Activated naive CD8-positive, alpha-beta T cell treated with anti-CD3 and anti-CD28 coated beads for 36 hours (primary cell): ENCODE results near the gene FASTK. TPM values are rescaled to one million over a fixed set of nuclear protein-coding genes. Genes with fewer than 3 reads are reported as not detected.
A peak's percentile ranks its signal among the peaks of the same experiment; 100 is the strongest.

Experiments
- DNase-seq: peaks from one replicate; pipeline ENCODE4 v3.0.0; 2021
- H3K27ac Mint-ChIP-seq: one replicate; pipeline ENCODE4 v1.8.0; 2022; ENCODE audit warnings: mild to moderate bottlenecking, moderate library complexity, mixed read lengths
- H3K27me3 Mint-ChIP-seq: one replicate; pipeline ENCODE4 v1.8.0; 2022; ENCODE audit warnings: mild to moderate bottlenecking, mixed read lengths
- H3K36me3 Mint-ChIP-seq: one replicate; pipeline ENCODE4 v1.8.0; 2021; ENCODE audit warnings: mild to moderate bottlenecking, mixed read lengths
- H3K4me1 Mint-ChIP-seq: one replicate; pipeline ENCODE4 v1.8.0; 2021; ENCODE audit warnings: mixed read lengths
- H3K4me3 Mint-ChIP-seq: one replicate; pipeline ENCODE4 v1.8.0; 2022; ENCODE audit warnings: mild to moderate bottlenecking, moderate library complexity, mixed read lengths
- H3K9me3 Mint-ChIP-seq: one replicate; pipeline ENCODE4 v1.8.0; 2022; ENCODE audit warnings: mixed read lengths
- total RNA-seq, 2 experiments: library from RNA; stranded (reverse); gene quantifications; one replicate each; pipeline ENCODE4 v1.2.3, GENCODE V29; 2021

The FASTK gene
- total RNA-seq, 2 experiments from 2014 or later = 65.9 to 68.7 TPM

DNA sequence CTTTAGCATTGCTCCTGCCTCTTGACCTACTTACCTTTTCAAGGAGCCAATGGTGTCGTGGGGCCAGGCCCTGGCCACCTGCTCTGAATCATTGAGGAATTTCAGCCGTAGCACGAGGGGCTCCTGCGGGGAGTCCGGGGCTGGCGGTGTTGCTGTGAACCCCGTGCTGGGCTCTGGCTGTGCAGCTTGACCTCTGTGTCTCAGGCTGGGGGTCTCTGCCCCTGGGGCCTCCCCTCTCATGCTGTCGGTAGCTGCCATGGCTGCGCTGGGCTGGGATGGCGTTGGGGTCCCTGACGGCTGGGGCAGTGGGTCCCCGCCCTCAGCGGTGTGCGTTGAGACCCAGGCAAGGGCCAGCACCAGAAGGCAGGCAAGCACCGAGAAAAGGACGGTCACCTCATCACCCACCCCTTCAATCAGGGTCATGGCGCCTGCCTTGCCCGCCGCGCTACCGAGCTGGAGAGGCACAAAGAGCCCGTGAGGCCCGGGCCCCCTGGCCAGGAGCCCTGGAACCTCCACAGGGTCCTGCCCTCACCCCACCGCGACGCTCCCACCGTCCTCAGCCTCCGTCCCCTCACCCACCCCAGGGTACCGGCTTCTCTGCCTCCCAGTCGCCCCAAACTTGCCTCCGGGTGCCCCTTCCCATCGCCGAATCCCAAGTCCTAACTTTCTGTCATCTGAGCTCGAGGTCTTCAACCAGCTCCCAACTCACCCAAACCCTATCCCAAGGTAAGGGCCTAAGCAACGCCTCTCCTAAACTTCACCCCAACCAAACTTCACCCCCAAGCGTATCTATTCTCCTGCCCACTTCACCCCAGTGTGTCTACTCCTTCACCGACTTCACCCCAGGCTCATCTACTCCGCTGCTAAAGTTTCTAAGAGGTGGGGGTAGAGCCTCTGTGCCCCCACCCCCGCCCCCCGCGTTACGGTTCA is 1.8 kb upstream of the FASTK start:
- peaks cover 17% of the 10 kb centered on the region for H3K27me3 Mint-ChIP-seq
- H3K9me3 Mint-ChIP-seq = no peaks in the 10 kb centered on the region
- DNase-seq = no peak
- H3K27ac Mint-ChIP-seq = peak overlapping the region; percentile 91
- peaks cover 34% of the 10 kb centered on the region for H3K4me1 Mint-ChIP-seq
- peaks cover 10% of the 10 kb centered on the region for H3K36me3 Mint-ChIP-seq
- H3K4me3 Mint-ChIP-seq = peak overlapping the region; percentile 99

- Mint-ChIP-seq H3K27me3 (peaks cover 17% of the 10 kb centered on the region), H3K4me3 (peak overlapping the region; percentile 99), H3K36me3 (peaks cover 10% of the 10 kb centered on the region), H3K27ac (peak overlapping the region; percentile 63), H3K9me3 (no peaks in the 10 kb centered on the region), H3K4me1 (peaks cover 34% of the 10 kb centered on the region)
- DNase-seq = no peak
Measured at GRCh38 chr7:151081170-151082101, 827 bp upstream of the FASTK start.

- DNase-seq = no peak
- peaks cover 26% of the 10 kb centered on the region for H3K4me1 Mint-ChIP-seq
- peaks cover 15% of the 10 kb centered on the region for H3K36me3 Mint-ChIP-seq
- H3K27me3 Mint-ChIP-seq = peaks cover 7% of the 10 kb centered on the region
- H3K4me3 Mint-ChIP-seq = peak overlapping the region; percentile 87
- H3K27ac Mint-ChIP-seq = peak overlapping the region; percentile 68
- H3K9me3 Mint-ChIP-seq = no peaks in the 10 kb centered on the region
Measured at GRCh38 chr7:151080067-151080521, 515 bp downstream of the FASTK start.

DNA sequence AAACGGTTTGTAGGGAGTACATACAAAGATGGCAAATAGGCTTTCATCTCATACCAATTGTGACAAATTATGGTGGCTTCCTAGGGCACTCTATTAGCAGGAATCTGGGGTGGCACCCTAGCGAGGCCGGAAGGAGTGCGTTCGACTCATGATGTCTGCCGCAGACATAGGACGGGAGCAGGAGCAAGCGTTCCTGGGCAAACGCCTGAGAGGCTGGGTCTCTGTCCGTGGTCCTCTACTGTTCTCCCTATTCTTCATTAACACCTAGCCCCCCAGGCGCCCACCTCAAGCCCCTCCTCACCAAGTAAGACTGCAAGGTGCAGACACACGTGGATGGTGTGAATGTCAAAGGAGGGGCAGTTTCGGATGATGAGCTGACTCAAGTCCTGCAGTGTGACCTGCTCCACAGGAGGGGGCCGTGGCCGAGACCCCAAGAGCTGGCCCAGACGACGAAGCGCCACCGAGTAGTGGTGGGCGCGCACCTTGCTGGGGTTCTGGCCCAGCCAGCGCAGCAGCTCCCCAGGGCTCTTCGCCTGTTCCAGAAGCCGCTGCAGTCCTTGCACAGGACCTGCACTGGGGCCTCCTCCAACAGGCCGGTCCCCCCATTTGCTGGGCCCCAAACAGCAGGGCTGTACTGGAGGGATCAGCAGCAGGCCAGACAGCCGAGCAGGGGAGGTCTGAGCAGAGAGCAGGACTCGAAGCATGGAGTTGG is 1.3 kb downstream of the FASTK start:
- Mint-ChIP-seq H3K27ac (peak overlapping the region; percentile 68), H3K4me1 (peaks cover 22% of the 10 kb centered on the region), H3K36me3 (peaks cover 15% of the 10 kb centered on the region), H3K27me3 (peaks cover under 1% of the 10 kb centered on the region), H3K4me3 (peak overlapping the region; percentile 87), H3K9me3 (no peaks in the 10 kb centered on the region)
- no peak for DNase-seq

GRCh38 chr7:151078233-151079040 is 2.2 kb downstream of the FASTK start:
- H3K4me1 Mint-ChIP-seq = peaks cover 20% of the 10 kb centered on the region
- H3K4me3 Mint-ChIP-seq = peak overlapping the region; percentile 87
- no peak for DNase-seq
- H3K27me3 Mint-ChIP-seq = no peaks in the 10 kb centered on the region
- no peaks in the 10 kb centered on the region for H3K9me3 Mint-ChIP-seq
- H3K27ac Mint-ChIP-seq = peak overlapping the region; percentile 44
- H3K36me3 Mint-ChIP-seq = peaks cover 15% of the 10 kb centered on the region

- peak overlapping the region; percentile 16 for H3K4me3 Mint-ChIP-seq
- peaks cover 15% of the 10 kb centered on the region for H3K36me3 Mint-ChIP-seq
- no peak for DNase-seq
- peak overlapping the region; percentile 44 for H3K27ac Mint-ChIP-seq
- H3K27me3 Mint-ChIP-seq = no peaks in the 10 kb centered on the region
- H3K9me3 Mint-ChIP-seq = no peaks in the 10 kb centered on the region
- peaks cover 18% of the 10 kb centered on the region for H3K4me1 Mint-ChIP-seq
Measured at GRCh38 chr7:151077705-151078232, 2.8 kb downstream of the FASTK start.

GRCh38 chr7:151076863-151077704 is 3.5 kb downstream of the FASTK start:
- Mint-ChIP-seq H3K27me3 (no peaks in the 10 kb centered on the region), H3K4me3 (no peak overlapping the region)
- DNase-seq = peak; percentile 35

GRCh38 chr7:151075978-151076426 is 4.6 kb downstream of the FASTK start:
- no peak for DNase-seq
- peaks cover 15% of the 10 kb centered on the region for H3K36me3 Mint-ChIP-seq
- no peaks in the 10 kb centered on the region for H3K9me3 Mint-ChIP-seq
- peaks cover 11% of the 10 kb centered on the region for H3K4me1 Mint-ChIP-seq
- no peaks in the 10 kb centered on the region for H3K27me3 Mint-ChIP-seq
- H3K4me3 Mint-ChIP-seq = peak overlapping the region; percentile 47
- H3K27ac Mint-ChIP-seq = no peak overlapping the region

More at GRCh38 chr7:151076863-151077704, 3.5 kb downstream of the FASTK start:
- Mint-ChIP-seq H3K4me1 (peaks cover 16% of the 10 kb centered on the region), H3K9me3 (no peaks in the 10 kb centered on the region), H3K36me3 (peaks cover 15% of the 10 kb centered on the region), H3K27ac (no peak overlapping the region)

DNA sequence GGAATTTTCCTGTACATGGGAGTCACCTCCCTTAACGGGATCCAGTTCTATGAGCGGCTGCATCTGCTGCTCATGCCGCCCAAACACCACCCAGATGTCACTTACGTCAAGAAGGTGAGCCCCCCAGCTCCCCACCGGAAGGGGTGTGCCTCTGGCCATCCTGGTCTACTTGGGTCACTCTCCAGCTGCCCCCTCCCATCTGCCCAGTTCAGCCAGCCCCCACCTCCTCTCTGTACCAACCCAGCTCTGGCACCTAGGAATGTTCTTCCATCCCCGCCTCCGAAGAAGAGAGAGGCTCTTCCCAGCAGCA is 5.0 kb downstream of the FASTK start:
- H3K4me1 Mint-ChIP-seq = peaks cover 11% of the 10 kb centered on the region
- H3K27me3 Mint-ChIP-seq = no peaks in the 10 kb centered on the region
- peak overlapping the region; percentile 47 for H3K4me3 Mint-ChIP-seq
- H3K27ac Mint-ChIP-seq = no peak overlapping the region
- DNase-seq = no peak
- no peaks in the 10 kb centered on the region for H3K9me3 Mint-ChIP-seq
- peaks cover 15% of the 10 kb centered on the region for H3K36me3 Mint-ChIP-seq

- Mint-ChIP-seq H3K4me3 (no peak overlapping the region), H3K27ac (no peak overlapping the region), H3K27me3 (no peaks in the 10 kb centered on the region), H3K4me1 (peaks cover 11% of the 10 kb centered on the region), H3K36me3 (peaks cover 15% of the 10 kb centered on the region), H3K9me3 (no peaks in the 10 kb centered on the region)
- DNase-seq = no peak
Measured at GRCh38 chr7:151074817-151075661, 5.6 kb downstream of the FASTK start.

GRCh38 chr7:151073990-151074389 is 6.6 kb downstream of the FASTK start:
- Mint-ChIP-seq H3K36me3 (peaks cover 9% of the 10 kb centered on the region), H3K4me1 (peaks cover 6% of the 10 kb centered on the region), H3K9me3 (no peaks in the 10 kb centered on the region), H3K4me3 (no peak overlapping the region), H3K27me3 (no peaks in the 10 kb centered on the region), H3K27ac (no peak overlapping the region)
- no peak for DNase-seq

DNA sequence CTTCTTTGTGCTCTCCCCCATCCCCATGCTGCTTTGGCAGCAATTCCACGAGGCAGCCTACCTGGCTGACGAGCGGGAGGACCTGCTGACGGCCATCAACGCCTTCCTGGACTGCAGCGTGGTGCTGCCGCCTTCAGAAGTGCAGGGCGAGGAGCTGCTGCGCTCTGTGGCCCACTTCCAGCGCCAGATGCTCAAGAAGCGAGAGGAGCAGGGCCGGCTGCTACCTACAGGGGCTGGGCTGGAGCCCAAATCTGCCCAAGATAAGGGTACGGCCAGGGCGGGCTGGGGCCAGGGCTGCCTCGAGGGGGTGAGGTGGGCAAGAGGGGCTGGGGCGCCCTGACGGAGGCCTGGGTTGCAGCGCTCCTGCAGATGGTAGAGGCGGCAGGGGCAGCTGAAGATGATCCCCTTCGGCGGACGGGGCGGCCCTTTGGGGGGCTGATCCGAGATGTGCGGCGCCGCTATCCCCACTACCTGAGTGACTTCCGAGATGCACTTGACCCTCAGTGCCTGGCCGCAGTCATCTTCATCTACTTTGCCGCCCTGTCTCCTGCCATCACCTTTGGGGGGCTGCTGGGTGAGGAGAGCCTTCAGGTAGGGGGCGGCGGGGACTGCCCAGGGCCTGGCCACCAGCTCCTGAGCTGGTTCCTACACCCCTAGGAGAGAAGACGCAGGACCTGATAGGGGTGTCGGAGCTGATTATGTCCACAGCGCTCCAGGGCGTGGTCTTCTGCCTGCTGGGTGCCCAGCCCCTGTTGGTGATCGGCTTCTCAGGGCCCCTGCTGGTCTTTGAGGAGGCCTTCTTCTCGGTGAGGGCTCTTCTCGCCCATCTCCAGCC is 9.4 kb downstream of the FASTK start:
- H3K9me3 Mint-ChIP-seq = no peaks in the 10 kb centered on the region
- H3K36me3 Mint-ChIP-seq = peaks cover 4% of the 10 kb centered on the region
- no peak for DNase-seq
- no peaks in the 10 kb centered on the region for H3K4me1 Mint-ChIP-seq
- H3K4me3 Mint-ChIP-seq = no peak overlapping the region
- H3K27me3 Mint-ChIP-seq = no peaks in the 10 kb centered on the region
- H3K27ac Mint-ChIP-seq = no peak overlapping the region
